Fibroblast of lung (primary cell): ENCODE results near the gene P2RX4. TPM values are rescaled to one million over a fixed set of nuclear protein-coding genes. Genes with fewer than 3 reads are reported as not detected.

Experiments used
- DNase-seq, 2 donors: peaks; one replicate each; pipeline versions ENCODE4 v3.0.0 to v3.0.0-alpha.2; 2010; ENCODE audit warnings: low read depth in 2 of 2
- H2AFZ ChIP-seq: 2 replicates; pipeline ENCODE4 v1.5.1; 2012; ENCODE audit warnings: low read length, control low read depth, inconsistent platforms
- H3K27ac ChIP-seq: 2 replicates; pipeline ENCODE4 v1.5.1; 2011; ENCODE audit warnings: low read length, control low read depth; ENCODE audit not compliant: insufficient read depth
- H3K27me3 ChIP-seq: 2 replicates; pipeline ENCODE4 v1.5.1; 2011; ENCODE audit warnings: mild to moderate bottlenecking, low read length; ENCODE audit not compliant: control insufficient read depth, insufficient read depth
- H3K36me3 ChIP-seq: 2 replicates; pipeline ENCODE4 v1.5.1; 2011; ENCODE audit warnings: low read length; ENCODE audit not compliant: control insufficient read depth, insufficient read depth
- H3K4me1 ChIP-seq: 2 replicates; pipeline ENCODE4 v1.5.1; 2011; ENCODE audit warnings: low read length; ENCODE audit not compliant: control insufficient read depth, insufficient read depth; ENCODE audit errors: extremely low read depth
- H3K4me2 ChIP-seq: 2 replicates; pipeline ENCODE4 v1.5.1; 2011; ENCODE audit warnings: low read length, control low read depth; ENCODE audit not compliant: insufficient read depth; ENCODE audit errors: extremely low read depth
- H3K4me3 ChIP-seq, 4 experiments: fragments of 200-600 bp in 1 of 4; sonication (generic) in 1 of 4; replicated peaks in 1 of 4; 2 replicates each; pipeline ENCODE4 v1.5.1; 2011 to 2016; ENCODE audit warnings: low read length in 4 of 4, low read depth in 3 of 4, mild to moderate bottlenecking in 3 of 4, control low read depth in 2 of 4, inconsistent platforms in 1 of 4, mixed read lengths in 1 of 4; ENCODE audit not compliant: insufficient read depth in 1 of 4; ENCODE audit errors: control extremely low read depth in 1 of 4
- H3K79me2 ChIP-seq: 2 replicates; pipeline ENCODE4 v1.5.1; 2012; ENCODE audit warnings: mild to moderate bottlenecking, low read length, inconsistent platforms; ENCODE audit not compliant: control insufficient read depth, insufficient read depth
- H3K9ac ChIP-seq: 2 replicates; pipeline ENCODE4 v1.5.1; 2011; ENCODE audit warnings: mild to moderate bottlenecking, low read length, control low read depth; ENCODE audit not compliant: insufficient read depth
- H3K9me3 ChIP-seq: 2 replicates; pipeline ENCODE4 v1.5.1; 2012; ENCODE audit warnings: low read depth, low read length; ENCODE audit not compliant: control insufficient read depth, insufficient read depth
- H4K20me1 ChIP-seq: 2 replicates; pipeline ENCODE4 v1.5.1; 2011; ENCODE audit warnings: low read length; ENCODE audit not compliant: control insufficient read depth, insufficient read depth; ENCODE audit errors: extremely low read depth
- EZH2 ChIP-seq: IDR thresholded peaks from 2 replicates; pipeline ENCODE4 v1.5.1; 2012; ENCODE audit warnings: low read length, control low read depth, mild to moderate bottlenecking; ENCODE audit errors: missing control alignments
- polyA plus RNA-seq, 2 donors: library from polyadenylated mRNA; depleted of rRNA in 1 of 2; stranded (reverse) in 1 of 2; unstranded in 1 of 2; fragments of >200 nt; gene quantifications; 2 replicates each; pipeline ENCODE4 v1.2.1, GENCODE V29; 2011 to 2012; ENCODE audit warnings: missing spikeins in 1 of 2
- total RNA-seq: library from RNA; depleted of rRNA; stranded (reverse); fragments of >200 nt; gene quantifications from 2 replicates; pipeline ENCODE4 v1.2.1, GENCODE V29; 2014
- TF ChIP-seq, protein P1 (sequence below), 2 donors: IDR thresholded peaks in 1 of 2; conservative IDR thresholded peaks in 1 of 2; 1 replicate in 1 of 2; 2 replicates in 1 of 2; pipeline ENCODE4 v1.5.1; 2011 to 2012; ENCODE audit warnings: low read length in 2 of 2, control low read depth in 1 of 2, inconsistent platforms in 1 of 2, low read depth in 1 of 2, mild to moderate bottlenecking in 1 of 2

P2RX4 gene
- total and polyA plus RNA-seq, 2 donors (not counting 1 experiment from before 2014, with no cell fraction given) = 27.2 to 59.8 TPM

DNA sequence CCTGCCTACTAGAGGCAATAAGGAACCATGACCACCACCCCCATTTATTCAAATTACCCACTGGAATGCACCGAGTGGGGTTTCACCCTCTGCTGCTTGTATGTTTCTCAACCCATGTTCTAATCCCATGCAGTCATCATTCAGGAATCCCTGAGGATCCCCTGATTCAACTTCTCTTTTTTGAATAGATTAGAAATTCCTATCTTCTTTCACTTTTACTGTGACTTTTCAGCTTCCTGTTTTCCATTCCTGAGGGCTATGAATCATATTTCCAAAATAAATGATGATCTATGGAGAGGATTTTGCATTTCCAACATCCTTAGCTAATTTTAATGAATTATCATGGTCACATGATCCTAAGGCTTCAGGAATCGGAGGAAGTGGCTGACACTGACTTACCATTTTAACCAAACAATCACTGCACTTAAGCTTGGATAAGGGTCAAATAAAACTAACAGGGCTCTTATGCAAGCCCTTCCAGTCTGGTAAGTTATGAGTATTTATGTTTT is 19.4 kb upstream of the P2RX4 start:
- H3K79me2 ChIP-seq = no peaks in the 10 kb centered on the region
- H2AFZ ChIP-seq = peak overlapping the region; percentile 15
- peak overlapping the region; percentile 85 for H3K27ac ChIP-seq
- no peak overlapping the region for H3K9ac ChIP-seq
- H4K20me1 ChIP-seq = no peaks in the 10 kb centered on the region
- no peaks in the 10 kb centered on the region for H3K9me3 ChIP-seq
- H3K4me3 ChIP-seq = peak overlapping the region in 1 of 4 experiments; percentile 37
- no peaks in the 10 kb centered on the region for H3K27me3 ChIP-seq
- H3K36me3 ChIP-seq = no peaks in the 10 kb centered on the region
- peaks cover 18% of the 10 kb centered on the region for H3K4me1 ChIP-seq
- H3K4me2 ChIP-seq = peak overlapping the region; percentile 25
- peak; percentile 82 to 96 for DNase-seq
- no peak for TF ChIP-seq EZH2
- TF ChIP-seq, protein P1, sequence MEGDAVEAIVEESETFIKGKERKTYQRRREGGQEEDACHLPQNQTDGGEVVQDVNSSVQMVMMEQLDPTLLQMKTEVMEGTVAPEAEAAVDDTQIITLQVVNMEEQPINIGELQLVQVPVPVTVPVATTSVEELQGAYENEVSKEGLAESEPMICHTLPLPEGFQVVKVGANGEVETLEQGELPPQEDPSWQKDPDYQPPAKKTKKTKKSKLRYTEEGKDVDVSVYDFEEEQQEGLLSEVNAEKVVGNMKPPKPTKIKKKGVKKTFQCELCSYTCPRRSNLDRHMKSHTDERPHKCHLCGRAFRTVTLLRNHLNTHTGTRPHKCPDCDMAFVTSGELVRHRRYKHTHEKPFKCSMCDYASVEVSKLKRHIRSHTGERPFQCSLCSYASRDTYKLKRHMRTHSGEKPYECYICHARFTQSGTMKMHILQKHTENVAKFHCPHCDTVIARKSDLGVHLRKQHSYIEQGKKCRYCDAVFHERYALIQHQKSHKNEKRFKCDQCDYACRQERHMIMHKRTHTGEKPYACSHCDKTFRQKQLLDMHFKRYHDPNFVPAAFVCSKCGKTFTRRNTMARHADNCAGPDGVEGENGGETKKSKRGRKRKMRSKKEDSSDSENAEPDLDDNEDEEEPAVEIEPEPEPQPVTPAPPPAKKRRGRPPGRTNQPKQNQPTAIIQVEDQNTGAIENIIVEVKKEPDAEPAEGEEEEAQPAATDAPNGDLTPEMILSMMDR (conservative IDR thresholded peaks at IDR 0.05 in 1 of 2, IDR thresholded peaks at IDR 0.05 in 1 of 2; ENCODE audit: low read depth in 1 of 2, low read length in 2 of 2) = no peak

DNA sequence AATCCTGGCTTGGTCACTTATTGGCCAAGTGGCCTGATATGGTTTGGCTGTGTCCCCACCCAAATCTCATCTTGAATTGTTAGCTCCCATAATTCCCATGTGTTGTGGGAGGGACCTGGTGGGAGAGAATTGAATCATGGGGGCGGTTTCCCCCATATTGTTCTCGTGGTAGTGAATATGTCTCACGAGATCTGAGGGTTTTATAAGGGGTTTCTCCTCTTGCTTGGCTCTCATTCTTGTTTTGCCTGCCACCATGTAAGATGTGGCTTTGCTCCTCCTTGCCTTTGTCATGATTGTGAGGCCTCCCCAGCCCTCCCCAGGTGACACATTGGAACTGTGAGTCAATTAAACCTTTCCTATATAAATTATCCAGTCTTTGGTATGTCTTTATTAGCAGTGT is 18.8 kb upstream of the P2RX4 start:
- Histone ChIP-seq H3K79me2 (no peaks in the 10 kb centered on the region), H3K27ac (peak overlapping the region; percentile 85), H3K4me3 (no peak overlapping the region), H4K20me1 (no peaks in the 10 kb centered on the region), H3K36me3 (no peaks in the 10 kb centered on the region), H3K27me3 (no peaks in the 10 kb centered on the region), H3K9me3 (no peaks in the 10 kb centered on the region), H3K4me2 (peak overlapping the region; percentile 25), H3K9ac (no peak overlapping the region), H3K4me1 (peaks cover 18% of the 10 kb centered on the region), H2AFZ (peak overlapping the region; percentile 15)
- TF ChIP-seq EZH2 = no peak
- TF ChIP-seq, protein P1 (conservative IDR thresholded peaks at IDR 0.05 in 1 of 2, IDR thresholded peaks at IDR 0.05 in 1 of 2; ENCODE audit: low read depth in 1 of 2, low read length in 2 of 2) = no peak
- DNase-seq = no peak

DNA sequence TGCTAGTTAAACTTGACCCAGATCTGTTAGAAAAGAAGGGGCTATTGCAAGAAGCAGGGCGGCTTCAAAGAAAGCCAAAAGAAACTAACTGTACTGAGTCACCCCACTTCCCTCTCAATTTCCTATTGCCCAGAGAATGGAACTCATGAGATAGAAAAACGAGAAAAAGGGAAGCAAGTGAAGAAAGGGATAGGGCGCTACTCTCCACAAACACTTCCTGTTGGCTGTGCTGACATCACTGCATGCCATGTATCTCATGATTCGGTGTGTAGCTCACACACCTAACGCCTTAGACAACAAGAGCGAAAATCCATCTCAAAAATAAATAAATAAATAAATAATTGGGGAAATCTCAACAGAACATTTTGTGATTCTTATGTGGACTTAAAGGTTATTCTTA is 13.0 kb upstream of the P2RX4 start:
- no peaks in the 10 kb centered on the region for H3K27me3 ChIP-seq
- no peak overlapping the region for H2AFZ ChIP-seq
- H3K4me1 ChIP-seq = no peaks in the 10 kb centered on the region
- H3K4me3 ChIP-seq = no peak overlapping the region
- no peaks in the 10 kb centered on the region for H3K9me3 ChIP-seq
- H3K27ac ChIP-seq = no peak overlapping the region
- DNase-seq = peak in 1 of 2 donors; percentile 19
- no peak overlapping the region for H3K4me2 ChIP-seq
- H3K79me2 ChIP-seq = no peaks in the 10 kb centered on the region
- TF ChIP-seq EZH2 = no peak
- TF ChIP-seq, protein P1 (conservative IDR thresholded peaks at IDR 0.05 in 1 of 2, IDR thresholded peaks at IDR 0.05 in 1 of 2; ENCODE audit: low read depth in 1 of 2, low read length in 2 of 2) = no peak
- no peaks in the 10 kb centered on the region for H3K36me3 ChIP-seq
- no peak overlapping the region for H3K9ac ChIP-seq
- no peaks in the 10 kb centered on the region for H4K20me1 ChIP-seq
